Activated naive CD8-positive, alpha-beta T cell (primary cell): ENCODE data around the gene ARAP1.

ENCODE experiments used
- H3K27ac Mint-ChIP-seq: one replicate; pipeline ENCODE4 v1.8.0; 2021; ENCODE audit warnings: mixed read lengths
- H3K27me3 Mint-ChIP-seq: one replicate; pipeline ENCODE4 v1.8.0; 2021; ENCODE audit warnings: mixed read lengths
- H3K36me3 Mint-ChIP-seq: one replicate; pipeline ENCODE4 v1.8.0; 2021; ENCODE audit warnings: mixed read lengths
- H3K4me1 Mint-ChIP-seq: one replicate; pipeline ENCODE4 v1.8.0; 2021; ENCODE audit warnings: low read depth, mixed read lengths
- H3K4me3 Mint-ChIP-seq: one replicate; pipeline ENCODE4 v1.8.0; 2021; ENCODE audit warnings: mild to moderate bottlenecking, mixed read lengths
- H3K9me3 Mint-ChIP-seq: one replicate; pipeline ENCODE4 v1.8.0; 2021; ENCODE audit warnings: low read depth, mixed read lengths

The ARAP1 gene

GRCh38 chr11:72783144-72783905 lies 31.1 kb upstream of the ARAP1 start:
- Mint-ChIP-seq H3K27ac (no peak overlapping the region), H3K4me3 (peak overlapping the region; percentile 80), H3K4me1 (peaks cover 23% of the 10 kb centered on the region), H3K27me3 (no peaks in the 10 kb centered on the region), H3K36me3 (no peaks in the 10 kb centered on the region), H3K9me3 (no peaks in the 10 kb centered on the region)

- H3K4me1 Mint-ChIP-seq, result peaks cover 16% of the 10 kb centered on the region
- H3K36me3 Mint-ChIP-seq, result no peaks in the 10 kb centered on the region
- peak overlapping the region; percentile 80 for H3K4me3 Mint-ChIP-seq
- H3K27ac Mint-ChIP-seq, result peak overlapping the region; percentile 46
- H3K9me3 Mint-ChIP-seq, result no peaks in the 10 kb centered on the region
- no peaks in the 10 kb centered on the region for H3K27me3 Mint-ChIP-seq
These were observed 30.1 kb upstream of the ARAP1 start for GRCh38 chr11:72782081-72782920.

- Mint-ChIP-seq H3K4me3 (peak overlapping the region; percentile 80), H3K27ac (no peak overlapping the region), H3K9me3 (no peaks in the 10 kb centered on the region), H3K27me3 (no peaks in the 10 kb centered on the region), H3K36me3 (no peaks in the 10 kb centered on the region), H3K4me1 (peaks cover 16% of the 10 kb centered on the region)
These were observed 29.3 kb upstream of the ARAP1 start for GRCh38 chr11:72781313-72782080.

- H3K27ac Mint-ChIP-seq, result no peak overlapping the region
- H3K36me3 Mint-ChIP-seq, result no peaks in the 10 kb centered on the region
- peak overlapping the region; percentile 51 for H3K4me3 Mint-ChIP-seq
- H3K4me1 Mint-ChIP-seq, result peaks cover 16% of the 10 kb centered on the region
- H3K27me3 Mint-ChIP-seq, result no peaks in the 10 kb centered on the region
- no peaks in the 10 kb centered on the region for H3K9me3 Mint-ChIP-seq
These were observed 28.8 kb upstream of the ARAP1 start for GRCh38 chr11:72781063-72781312.

GRCh38 chr11:72780296-72781062 lies 28.3 kb upstream of the ARAP1 start:
- Mint-ChIP-seq H3K4me3 (peak overlapping the region; percentile 51), H3K36me3 (no peaks in the 10 kb centered on the region), H3K9me3 (no peaks in the 10 kb centered on the region), H3K27me3 (no peaks in the 10 kb centered on the region), H3K27ac (no peak overlapping the region), H3K4me1 (peaks cover 16% of the 10 kb centered on the region)

GRCh38 chr11:72779495-72780128 lies 27.4 kb upstream of the ARAP1 start:
- Mint-ChIP-seq H3K4me1 (peaks cover 16% of the 10 kb centered on the region), H3K27ac (no peak overlapping the region), H3K36me3 (no peaks in the 10 kb centered on the region), H3K4me3 (peak overlapping the region; percentile 38), H3K27me3 (no peaks in the 10 kb centered on the region), H3K9me3 (no peaks in the 10 kb centered on the region)

GRCh38 chr11:72778535-72779494 lies 26.6 kb upstream of the ARAP1 start:
- Mint-ChIP-seq H3K4me1 (peaks cover 16% of the 10 kb centered on the region), H3K27me3 (no peaks in the 10 kb centered on the region), H3K9me3 (no peaks in the 10 kb centered on the region), H3K36me3 (no peaks in the 10 kb centered on the region), H3K27ac (no peak overlapping the region), H3K4me3 (peak overlapping the region; percentile 14)

GRCh38 chr11:72777755-72778278 lies 25.6 kb upstream of the ARAP1 start:
- no peak overlapping the region for H3K27ac Mint-ChIP-seq
- no peak overlapping the region for H3K4me3 Mint-ChIP-seq

GRCh38 chr11:72776844-72777754 lies 24.9 kb upstream of the ARAP1 start:
- H3K36me3 Mint-ChIP-seq, result no peaks in the 10 kb centered on the region
- no peak overlapping the region for H3K4me3 Mint-ChIP-seq
- no peak overlapping the region for H3K27ac Mint-ChIP-seq
- no peaks in the 10 kb centered on the region for H3K27me3 Mint-ChIP-seq
- peaks cover 9% of the 10 kb centered on the region for H3K4me1 Mint-ChIP-seq
- no peaks in the 10 kb centered on the region for H3K9me3 Mint-ChIP-seq

More at GRCh38 chr11:72777755-72778278, 25.6 kb upstream of the ARAP1 start:
- H3K4me1 Mint-ChIP-seq, result peaks cover 15% of the 10 kb centered on the region
- H3K9me3 Mint-ChIP-seq, result no peaks in the 10 kb centered on the region
- no peaks in the 10 kb centered on the region for H3K27me3 Mint-ChIP-seq
- H3K36me3 Mint-ChIP-seq, result no peaks in the 10 kb centered on the region

- H3K27me3 Mint-ChIP-seq, result no peaks in the 10 kb centered on the region
- no peaks in the 10 kb centered on the region for H3K9me3 Mint-ChIP-seq
- H3K27ac Mint-ChIP-seq, result no peak overlapping the region
- no peaks in the 10 kb centered on the region for H3K36me3 Mint-ChIP-seq
- H3K4me3 Mint-ChIP-seq, result no peak overlapping the region
- peaks cover 6% of the 10 kb centered on the region for H3K4me1 Mint-ChIP-seq
These were observed 24.1 kb upstream of the ARAP1 start for GRCh38 chr11:72776117-72776843.

GRCh38 chr11:72775288-72776110 lies 23.3 kb upstream of the ARAP1 start:
- Mint-ChIP-seq H3K4me1 (peaks cover 6% of the 10 kb centered on the region), H3K27me3 (no peaks in the 10 kb centered on the region), H3K36me3 (no peaks in the 10 kb centered on the region)

More at GRCh38 chr11:72775288-72776110, 23.3 kb upstream of the ARAP1 start:
- Mint-ChIP-seq H3K27ac (no peak overlapping the region), H3K4me3 (no peak overlapping the region), H3K9me3 (no peaks in the 10 kb centered on the region)
